ENCODE measurements around the gene TSLP.

TSLP gene

DNA sequence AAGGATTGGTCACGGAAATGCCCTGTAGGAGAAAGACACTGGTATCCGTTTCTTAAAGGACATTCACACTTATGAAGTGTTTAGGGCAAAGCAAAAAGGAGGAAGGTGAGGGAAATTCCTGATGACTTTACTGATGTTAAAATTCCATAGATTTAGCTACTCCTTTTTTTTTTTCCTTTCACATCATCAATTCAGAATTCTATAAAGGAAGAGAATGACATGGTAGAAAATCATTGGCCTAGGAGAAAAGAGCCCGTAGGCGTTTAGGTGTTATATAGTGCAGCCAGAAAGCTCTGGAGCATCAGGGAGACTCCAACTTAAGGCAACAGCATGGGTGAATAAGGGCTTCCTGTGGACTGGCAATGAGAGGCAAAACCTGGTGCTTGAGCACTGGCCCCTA is at the start of gene TSLP:
TSS of gene TSLP (plus strand) at position 301 of the 400 bp plus-strand sequence. CDS start 178 bp downstream, outside the sequence.
- no peak for DNase-seq

DNA sequence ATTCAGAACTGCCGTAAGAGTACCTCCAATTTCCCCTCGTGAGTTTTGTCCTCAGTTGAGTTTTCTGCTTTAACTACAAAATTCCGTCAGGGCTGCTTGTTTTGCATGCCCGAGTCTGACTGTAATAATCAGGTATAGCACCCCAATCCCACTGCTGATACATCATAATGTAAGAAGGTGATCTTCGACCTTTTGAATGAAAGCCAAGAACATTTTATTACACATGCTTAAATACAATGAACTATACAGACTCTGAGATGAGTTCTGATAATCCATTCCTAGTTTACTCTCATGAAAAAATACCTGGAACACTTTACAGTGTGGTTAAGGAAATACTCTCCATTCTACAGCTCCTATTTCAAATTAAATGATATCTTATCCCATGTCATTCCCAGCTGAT is 49.2 kb upstream of the TSLP start:
- no peak for DNase-seq

DNA sequence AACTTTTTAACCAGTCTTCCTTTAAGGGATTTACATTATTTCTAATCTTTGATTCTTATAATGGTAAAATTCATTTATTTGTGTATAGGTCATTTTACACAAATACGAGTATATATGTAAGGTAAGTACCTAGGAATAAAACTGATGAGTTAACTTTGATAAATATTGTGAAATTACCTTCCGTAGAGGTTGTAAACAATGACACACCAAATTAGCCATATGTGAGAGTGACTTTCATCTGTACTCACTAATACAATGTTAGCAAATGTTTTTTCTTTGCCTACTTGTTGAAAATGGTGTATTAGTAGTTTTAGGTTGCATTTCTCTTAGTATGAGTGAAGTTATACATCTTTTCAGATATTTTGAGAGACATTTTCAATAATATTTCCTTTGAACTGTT is 42.6 kb upstream of the TSLP start:
- no peak for DNase-seq

DNA sequence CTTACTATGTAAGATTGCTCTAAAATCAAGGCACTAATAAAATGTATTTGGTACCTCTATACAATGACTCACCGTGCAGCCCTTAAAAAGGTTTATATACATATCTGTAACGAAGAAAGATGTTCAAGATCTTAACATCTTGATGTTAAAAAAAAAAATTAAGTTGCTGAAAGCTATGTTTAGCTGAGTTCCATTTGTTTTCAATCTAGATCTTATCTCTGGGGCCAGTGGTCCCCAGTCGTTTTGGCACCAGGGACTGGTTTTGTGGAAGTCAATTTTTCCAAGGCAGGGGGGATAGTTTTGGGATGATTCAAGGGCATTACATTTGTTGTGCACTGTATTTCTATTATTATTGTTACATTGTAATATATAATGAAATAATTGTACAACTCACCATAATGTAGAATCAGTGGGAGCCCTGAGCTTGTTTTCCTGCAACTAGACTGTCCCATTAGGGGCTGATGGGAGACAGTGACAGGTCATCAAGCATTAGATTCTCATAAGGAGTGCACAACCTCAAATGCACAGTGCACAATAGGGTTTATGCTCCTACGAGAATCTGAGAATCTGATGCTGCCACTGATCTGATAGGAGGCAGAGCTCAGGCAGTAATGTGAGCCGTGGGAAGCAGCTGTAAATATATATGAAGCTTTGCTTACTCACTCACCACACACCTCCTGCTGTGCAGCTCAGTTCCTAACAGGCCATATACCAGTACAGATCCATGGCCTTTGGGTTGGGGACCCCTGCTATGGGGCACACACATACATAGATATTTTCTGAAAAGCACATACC is 27.6 kb upstream of the TSLP start:
- DNase-seq: no peak

DNA sequence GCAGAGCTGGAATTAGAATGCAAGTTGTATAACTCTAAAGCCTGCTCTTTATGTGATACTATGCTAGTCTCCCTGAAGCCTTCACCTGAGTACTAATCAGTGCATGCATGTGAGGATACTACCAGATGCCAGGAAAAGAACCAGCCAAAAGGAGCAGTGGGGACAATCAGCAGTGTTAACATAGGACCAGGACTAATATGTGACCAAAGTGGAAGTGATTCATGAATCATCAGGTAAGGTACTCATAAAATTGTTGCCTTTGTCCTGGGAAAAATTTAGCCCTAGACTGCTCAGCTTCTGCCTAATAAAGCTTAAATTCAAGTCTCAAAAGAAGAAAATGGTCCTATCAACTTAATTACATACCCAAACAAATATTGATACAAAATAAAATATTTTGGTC is 13.4 kb upstream of the TSLP start:
- DNase-seq: no peak

DNA sequence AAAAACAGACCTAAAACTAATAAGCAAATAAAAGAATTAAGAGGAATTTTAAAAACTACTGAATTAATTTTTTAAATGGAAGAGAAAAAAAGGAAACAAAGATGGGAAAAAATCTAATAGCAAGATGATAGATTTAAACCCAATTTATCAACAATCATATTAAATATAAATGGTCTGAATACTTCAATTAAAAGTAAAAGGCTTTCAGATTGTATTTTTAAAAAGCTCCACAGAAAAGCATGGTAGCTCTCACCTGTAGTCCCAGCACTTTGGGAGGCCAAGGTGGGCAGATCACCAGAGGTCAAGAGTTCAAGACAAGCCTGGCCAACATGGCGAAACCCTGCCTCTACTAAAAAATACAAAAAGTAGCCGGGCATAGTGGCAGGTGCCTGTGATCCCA is 11.3 kb upstream of the TSLP start:
- DNase-seq: no peak

DNA sequence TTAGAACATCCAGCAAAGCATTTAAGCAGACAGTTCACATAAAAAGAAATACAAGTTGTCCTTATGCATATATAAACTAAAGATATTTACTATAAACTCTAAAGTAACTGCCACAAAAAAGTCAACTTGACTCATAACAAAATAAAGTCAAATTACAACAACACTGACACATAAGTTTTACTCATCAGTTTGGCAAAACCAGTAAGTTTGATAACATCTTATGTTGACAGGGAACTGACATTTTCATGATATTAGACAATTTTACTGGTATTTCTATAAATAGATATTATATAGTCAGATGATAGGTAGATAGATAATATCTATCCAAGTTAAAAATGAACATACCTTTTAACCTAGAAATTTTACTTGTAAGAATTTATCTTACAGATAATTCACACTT is 9.9 kb upstream of the TSLP start:
- DNase-seq: no peak

DNA sequence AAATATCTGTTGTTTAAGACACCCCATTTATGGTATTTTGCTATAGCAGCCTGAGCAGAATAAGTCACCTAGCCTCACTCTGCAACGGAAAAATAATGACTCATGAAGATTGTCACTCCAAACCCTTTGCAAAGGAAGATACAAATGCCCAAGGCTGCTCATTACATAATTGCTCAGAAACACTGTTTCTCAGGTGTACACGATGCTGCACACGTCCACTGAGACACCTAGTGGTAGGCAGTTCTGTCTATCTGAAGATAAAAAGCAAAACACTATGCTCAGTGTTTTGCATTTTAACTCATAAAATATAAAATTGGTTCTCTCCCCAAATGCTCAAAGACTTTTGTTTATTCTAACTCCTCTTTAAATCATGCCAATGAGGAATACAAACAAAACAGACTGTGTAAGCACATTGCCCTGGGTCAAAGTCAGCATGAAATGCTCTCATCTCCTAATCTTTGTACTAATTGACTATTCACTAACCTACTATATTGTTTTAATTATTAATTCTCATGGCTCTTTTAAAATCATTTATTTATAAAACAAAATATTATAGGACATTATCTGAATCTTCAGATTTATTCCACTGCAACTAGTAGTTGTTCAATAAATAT is 7.7 kb upstream of the TSLP start:
- no peak for DNase-seq

DNA sequence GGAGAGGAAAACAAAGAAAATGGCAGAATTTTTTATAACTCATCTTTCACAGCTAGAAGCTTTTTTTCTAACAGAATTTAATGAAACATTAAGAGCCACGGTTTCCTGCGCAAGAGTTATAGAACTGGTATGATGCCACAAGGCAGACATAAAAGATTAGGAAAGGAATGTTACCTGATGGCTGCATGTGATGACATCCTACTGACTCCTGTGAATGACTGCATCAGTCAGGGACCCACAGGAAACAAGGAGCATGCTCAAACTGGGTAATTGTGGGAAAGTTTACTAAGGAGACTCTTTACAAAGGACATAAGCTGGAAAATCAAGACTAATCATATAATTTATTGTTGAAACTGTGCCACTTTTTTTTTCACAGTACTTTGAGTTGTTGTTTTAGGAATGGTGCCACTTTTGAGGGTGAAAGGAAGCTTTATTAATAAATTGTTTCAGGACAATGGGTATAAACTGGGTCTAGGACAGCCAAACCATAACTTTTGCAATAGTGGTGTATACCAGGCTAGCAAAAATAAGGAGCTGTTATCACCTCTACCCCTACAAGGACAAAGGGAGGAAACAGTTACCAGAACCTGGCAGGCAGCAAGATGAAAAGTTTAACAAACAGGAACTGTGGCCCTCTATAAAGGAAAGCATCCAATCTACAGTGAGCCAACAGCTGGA is 5.1 kb upstream of the TSLP start:
- DNase-seq: no peak

DNA sequence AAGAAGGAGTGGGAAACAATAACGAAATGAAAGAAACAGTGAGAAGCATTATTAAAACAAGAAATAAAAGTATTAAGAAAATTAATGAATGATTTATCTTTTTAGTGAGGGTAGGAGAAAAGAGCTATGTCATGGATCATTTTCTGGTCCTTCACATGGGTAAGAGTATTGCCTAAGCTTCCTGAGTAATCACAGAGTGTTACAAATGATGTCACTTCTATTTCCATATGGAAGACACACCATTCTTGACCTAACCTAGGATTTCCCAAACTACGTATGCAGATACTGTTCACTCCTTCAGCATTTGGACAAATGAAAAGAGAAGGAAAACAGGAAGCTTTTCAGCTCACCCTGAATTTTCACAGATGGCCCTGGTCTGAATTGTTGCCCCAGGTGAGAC is 3.3 kb upstream of the TSLP start:
- DNase-seq: no peak

DNA sequence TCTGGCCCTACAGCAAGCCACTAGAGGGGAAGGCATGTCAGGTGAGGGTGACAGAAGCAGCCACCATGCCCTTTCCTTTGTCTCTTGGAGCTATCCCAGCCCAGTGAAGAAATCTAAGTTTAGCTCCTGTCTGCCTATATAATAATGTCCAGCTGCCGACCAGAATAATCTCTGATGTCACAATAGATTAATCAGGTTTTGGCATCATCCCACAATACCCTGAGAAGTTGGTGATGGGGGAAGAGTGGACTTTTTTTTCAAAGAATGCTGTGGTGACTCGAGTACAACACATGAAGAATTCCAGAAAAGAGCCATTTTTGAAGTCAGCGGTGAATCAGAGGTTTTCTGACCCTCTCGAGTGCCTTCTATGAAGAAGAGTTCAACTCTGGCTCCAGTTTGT is 1.7 kb upstream of the TSLP start:
- no peak for DNase-seq

DNA sequence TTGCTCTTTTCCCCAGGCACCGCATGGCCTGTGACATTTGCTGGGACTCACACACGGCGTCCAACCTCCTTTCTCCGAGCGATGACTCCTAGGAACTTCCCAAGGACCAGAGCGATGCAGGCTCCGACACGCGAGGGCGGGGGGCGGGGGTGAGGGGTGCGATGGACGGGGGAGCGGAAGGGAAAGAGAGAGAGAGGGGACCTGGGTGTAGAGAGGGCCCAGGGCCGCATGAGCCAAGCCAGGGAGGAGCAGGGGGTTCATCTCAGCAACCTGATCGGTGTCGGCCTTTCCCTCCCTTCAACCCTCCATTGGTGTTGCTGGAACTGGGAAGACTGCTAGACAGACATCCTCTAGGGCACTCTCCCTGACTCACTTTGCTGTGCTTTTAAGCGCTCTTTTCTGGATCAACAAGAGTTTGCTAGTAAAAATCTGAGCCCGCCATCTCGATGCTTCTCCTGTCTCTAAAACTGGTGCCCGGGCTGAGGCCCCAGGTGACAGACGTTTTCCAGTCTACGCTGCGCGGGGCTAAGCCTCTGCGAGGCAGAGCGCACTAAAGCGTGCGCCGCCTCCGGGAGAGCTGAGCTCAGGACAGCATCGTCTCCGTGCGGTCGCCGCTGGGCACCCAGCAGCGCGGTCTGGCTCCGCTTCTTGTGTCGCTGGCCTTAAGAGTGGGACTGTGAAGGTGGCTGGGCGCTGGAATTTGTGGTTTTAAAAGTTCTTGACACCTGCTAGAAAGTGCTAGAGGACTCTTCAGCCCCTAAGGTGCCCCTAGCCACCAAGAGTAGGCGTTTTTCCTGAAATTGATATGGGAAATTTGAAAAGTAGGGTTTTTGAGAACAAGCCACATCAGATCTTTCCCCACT is 1.0 kb upstream of the TSLP start:
- no peak for DNase-seq

DNA sequence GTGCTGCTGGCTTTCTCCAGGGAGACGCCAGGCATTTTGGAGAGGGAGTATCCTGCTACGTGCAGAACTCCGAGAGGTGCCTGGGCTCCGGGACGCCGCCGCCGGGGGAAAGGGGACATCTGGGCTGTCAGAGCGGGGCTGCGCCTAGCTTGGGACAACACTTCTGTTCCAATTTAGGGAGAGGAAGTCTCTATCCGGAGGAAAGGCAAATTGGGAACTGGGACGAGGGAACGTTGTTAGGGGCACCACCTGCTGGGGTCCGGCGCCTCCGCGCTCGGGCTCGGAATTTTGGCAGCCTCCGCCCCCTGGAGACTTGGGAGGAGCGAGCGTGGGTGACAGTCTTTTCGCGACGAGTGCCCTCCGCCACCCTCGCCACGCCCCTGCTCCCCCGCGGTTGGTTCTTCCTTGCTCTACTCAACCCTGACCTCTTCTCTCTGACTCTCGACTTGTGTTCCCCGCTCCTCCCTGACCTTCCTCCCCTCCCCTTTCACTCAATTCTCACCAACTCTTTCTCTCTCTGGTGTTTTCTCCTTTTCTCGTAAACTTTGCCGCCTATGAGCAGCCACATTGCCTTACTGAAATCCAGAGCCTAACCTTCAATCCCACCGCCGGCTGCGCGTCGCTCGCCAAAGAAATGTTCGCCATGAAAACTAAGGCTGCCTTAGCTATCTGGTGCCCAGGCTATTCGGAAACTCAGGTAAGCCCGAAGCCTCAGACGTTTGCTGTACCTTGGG is 1.6 kb downstream of the TSLP start:
- DNase-seq: no peak

DNA sequence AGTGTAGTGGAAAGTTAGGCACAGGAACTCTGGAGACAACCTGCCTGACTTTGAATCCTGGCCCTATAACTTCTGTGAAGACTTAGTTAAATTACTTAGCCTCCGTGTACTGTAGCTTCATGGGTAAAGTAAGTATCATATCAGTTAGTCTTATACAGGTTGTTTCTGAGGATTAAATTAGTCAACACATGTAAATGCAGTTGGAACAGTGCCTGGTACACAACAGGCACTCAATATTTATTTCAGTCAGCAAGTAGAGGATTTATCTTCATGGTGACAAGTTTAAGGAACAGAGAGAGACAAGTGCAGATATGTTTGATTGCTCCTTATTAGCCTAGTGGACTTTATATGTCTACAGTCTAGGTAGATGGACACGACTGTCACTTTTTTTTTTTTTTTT is 2.7 kb downstream of the TSLP start:
- DNase-seq: no peak

DNA sequence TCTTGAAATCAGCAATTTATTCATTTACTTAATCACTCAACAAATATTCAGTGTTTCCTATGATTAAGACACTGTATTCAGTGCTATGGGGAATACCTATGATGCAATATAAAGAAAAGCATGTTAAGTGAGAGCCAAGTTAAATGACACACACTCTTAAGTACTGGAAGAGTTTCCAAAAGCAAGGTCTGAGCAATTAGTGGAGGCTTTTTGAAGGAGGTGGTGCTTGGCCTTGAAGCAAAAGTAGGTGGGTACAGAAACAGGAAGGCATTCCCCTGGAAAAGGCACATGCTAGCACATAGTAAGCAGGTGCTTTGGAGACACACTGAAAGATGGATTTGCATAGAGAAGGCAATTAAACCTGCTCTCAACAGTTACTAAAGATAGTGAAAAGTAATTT is 4.0 kb downstream of the TSLP start:
- DNase-seq: no peak

DNA sequence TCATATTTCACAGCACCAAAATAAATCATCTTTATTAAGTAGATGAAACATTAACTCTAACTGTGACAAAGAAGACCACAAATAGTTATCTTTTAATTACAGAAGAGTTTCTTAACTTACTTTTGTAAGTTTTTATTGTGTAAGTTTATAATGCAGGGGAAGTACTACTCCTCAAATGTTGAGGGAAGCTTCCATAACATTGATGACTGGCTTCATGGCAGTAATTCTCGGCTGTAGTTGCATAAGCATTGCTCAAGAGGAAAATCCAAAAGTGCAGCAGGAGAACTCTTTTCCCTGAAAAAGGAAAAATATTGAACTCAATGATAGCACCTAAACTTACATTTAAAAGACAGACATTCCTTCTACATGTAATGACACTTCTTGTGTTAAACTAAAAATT is 4.6 kb downstream of the TSLP start:
- DNase-seq: no peak

DNA sequence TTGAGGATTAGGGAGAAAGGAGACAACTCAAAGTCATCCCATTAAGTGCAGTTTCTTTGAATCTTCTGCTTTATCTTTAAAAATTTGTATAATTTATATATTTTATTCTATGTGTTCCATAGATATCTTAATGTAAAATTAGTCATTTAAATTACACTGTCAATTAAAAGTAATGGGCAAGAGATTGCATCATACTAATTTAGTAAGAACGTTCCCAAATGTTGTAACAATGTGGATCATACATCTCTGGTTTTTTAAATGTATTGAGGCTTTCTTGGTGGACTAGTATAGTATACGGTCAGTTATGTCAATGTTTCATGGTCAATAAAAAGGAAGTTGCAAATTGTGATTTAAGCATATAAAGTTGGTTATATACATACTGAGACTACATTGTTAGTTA is 6.2 kb downstream of the TSLP start:
- DNase-seq: no peak

DNA sequence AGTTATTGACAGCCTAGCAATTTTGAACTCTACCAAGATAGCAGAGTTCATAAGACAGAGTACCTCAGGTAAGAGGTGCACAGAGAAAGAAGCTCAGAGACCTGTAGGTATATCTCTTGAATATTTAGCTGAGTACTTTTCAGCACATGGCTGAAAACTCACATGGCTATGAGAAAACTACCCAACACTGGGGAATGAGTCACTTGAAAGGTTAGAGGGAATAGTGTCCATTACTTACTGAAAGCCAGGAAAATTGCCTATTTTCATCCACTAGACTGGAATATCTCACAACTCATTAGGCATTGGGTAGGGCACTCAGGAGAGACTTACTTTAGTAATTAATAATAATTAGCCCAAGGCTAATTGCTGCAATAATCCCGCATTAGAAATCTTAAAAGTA is 8.3 kb downstream of the TSLP start:
- DNase-seq: no peak

DNA sequence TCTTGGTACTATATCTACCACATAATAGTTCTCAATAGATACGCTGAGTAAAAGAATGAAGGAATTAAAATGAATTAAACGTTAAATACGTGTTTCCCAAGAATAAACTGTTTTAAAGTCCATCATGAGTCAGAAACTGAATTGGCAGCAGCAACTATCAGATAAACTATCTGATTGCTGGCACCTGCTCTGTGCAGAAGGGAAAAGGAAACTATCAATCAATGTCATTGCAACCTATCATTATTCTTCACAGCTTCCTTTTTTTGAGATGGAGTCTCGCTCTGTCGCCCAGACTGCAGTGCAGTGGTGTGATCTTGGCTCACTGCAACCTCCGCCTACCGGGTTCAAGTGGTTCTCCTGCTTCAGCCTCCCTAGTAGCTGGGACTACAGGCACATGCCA is 11.8 kb downstream of the TSLP start:
- DNase-seq: no peak

DNA sequence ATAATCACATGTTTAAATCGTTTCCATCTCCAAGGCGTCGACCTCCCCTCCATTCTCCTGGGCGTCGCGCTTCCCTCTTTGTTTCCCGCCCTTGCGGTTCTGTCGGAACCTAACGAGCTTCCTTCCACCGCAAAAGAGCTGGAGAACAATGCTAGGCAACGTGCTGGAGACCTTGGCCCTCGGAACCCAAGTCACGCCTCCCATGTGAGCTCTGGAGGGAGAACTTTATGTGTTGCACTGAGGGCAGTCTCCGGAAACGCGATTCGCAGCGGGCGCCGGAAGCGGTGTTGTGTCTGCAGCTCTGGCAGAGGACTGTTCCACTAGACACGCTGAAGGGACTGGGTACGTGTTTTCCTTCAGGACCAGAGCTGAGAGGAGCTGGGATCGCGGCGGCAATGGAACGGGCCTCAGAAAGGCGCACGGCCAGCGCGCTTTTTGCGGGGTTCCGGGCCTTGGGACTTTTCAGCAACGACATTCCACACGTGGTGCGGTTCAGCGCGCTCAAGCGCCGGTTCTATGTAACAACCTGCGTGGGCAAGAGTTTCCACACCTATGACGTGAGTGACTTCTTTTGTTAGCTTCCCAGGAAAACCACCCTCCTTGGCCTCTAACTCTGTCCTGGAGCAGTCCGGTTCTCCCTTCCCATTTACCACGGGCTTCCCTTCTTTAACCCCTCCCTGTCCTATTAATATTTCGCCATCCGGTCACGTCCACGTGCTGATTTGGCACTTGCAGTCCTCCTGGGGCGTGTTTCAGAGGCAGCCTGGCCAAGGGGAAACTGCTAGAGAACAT is 20.7 kb downstream of the TSLP start, which contains the start of gene WDR36:
TSS of gene WDR36 (plus strand) at position 287 of the 792 bp plus-strand sequence. CDS start at position 396, 109 bp downstream.
- DNase-seq: peak; percentile 16

DNA sequence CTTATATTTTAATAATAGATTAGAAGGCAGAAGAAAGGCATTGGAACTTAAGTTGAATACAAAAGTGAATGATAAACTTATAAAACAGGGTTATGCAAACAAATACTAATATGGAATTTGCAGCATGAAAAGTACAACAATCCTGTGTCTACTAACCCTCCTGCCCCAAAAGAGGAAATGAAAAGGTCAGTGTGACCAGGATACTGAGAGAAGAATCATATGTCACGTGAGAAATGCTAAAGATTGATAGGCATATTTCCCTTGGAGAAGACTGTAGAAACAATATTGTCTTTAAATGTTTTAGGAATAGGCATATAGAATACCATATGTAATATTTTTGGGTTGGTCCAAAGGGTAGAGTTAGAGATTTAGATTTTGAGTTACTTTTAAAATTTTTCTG is 24.5 kb downstream of the TSLP start:
- DNase-seq: no peak
